H9 (cell line): Measurements from ENCODE around the gene RFTN2. TPM values are rescaled to one million over a fixed set of nuclear protein-coding genes. Genes with fewer than 3 reads are reported as not detected.

Experiments
- DNase-seq: peaks from one replicate; pipeline ENCODE4 v3.0.0-alpha.2; 2017
- H2AFZ ChIP-seq: one replicate; pipeline ENCODE4 v1.6.1; 2013; ENCODE audit warnings: mild to moderate bottlenecking, low read length, control low read depth, moderate library complexity
- H2AK5ac ChIP-seq: 2 replicates; pipeline ENCODE4 v1.6.1; 2013; ENCODE audit warnings: low read length, control low read depth, mixed read lengths; ENCODE audit not compliant: insufficient read length
- H2BK120ac ChIP-seq: one replicate; pipeline ENCODE4 v1.6.1; 2013; ENCODE audit warnings: low read depth, mild to moderate bottlenecking, low read length, control low read depth, inconsistent platforms; ENCODE audit not compliant: poor library complexity, severe bottlenecking
- H2BK12ac ChIP-seq: 2 replicates; pipeline ENCODE4 v1.6.1; 2013; ENCODE audit warnings: low read length, control low read depth, mixed read lengths, low read depth; ENCODE audit not compliant: insufficient read length
- H2BK15ac ChIP-seq: 2 replicates; pipeline ENCODE4 v1.6.1; 2013; ENCODE audit warnings: low read depth, low read length, control low read depth
- H2BK20ac ChIP-seq: one replicate; pipeline ENCODE4 v1.6.1; 2013; ENCODE audit warnings: low read depth, mild to moderate bottlenecking, low read length, control low read depth, inconsistent platforms; ENCODE audit not compliant: poor library complexity, severe bottlenecking
- H2BK5ac ChIP-seq: 2 replicates; pipeline ENCODE4 v1.6.1; 2013; ENCODE audit warnings: low read length, control low read depth, mixed read lengths; ENCODE audit not compliant: insufficient read length
- H3K14ac ChIP-seq: 2 replicates; pipeline ENCODE4 v1.6.1; 2013; ENCODE audit warnings: low read length, control low read depth; ENCODE audit not compliant: insufficient read depth
- H3K18ac ChIP-seq: 2 replicates; pipeline ENCODE4 v1.6.1; 2013; ENCODE audit warnings: low read depth, mild to moderate bottlenecking, mixed read lengths, low read length, control low read depth; ENCODE audit not compliant: insufficient read length
- H3K23ac ChIP-seq: 2 replicates; pipeline ENCODE4 v1.6.1; 2013; ENCODE audit warnings: low read length, control low read depth, mixed read lengths, low read depth; ENCODE audit not compliant: insufficient read length
- H3K23me2 ChIP-seq: 2 replicates; pipeline ENCODE4 v1.6.1; 2013; ENCODE audit warnings: low read depth, mild to moderate bottlenecking, mixed read lengths, low read length, control low read depth; ENCODE audit not compliant: insufficient read length, poor library complexity, severe bottlenecking
- H3K27ac ChIP-seq: 2 replicates; pipeline ENCODE4 v1.5.1; 2013; ENCODE audit warnings: low read length, control low read depth, mixed read lengths, low read depth; ENCODE audit not compliant: insufficient read length
- H3K27me3 ChIP-seq: 2 replicates; pipeline ENCODE4 v1.6.1; 2013; ENCODE audit warnings: low read length, control low read depth, inconsistent platforms; ENCODE audit not compliant: insufficient read depth
- H3K4ac ChIP-seq: 2 replicates; pipeline ENCODE4 v1.6.1; 2013; ENCODE audit warnings: low read depth, mild to moderate bottlenecking, control low read depth, inconsistent platforms, low read length, moderate library complexity
- H3K4me1 ChIP-seq: 2 replicates; pipeline ENCODE4 v1.6.1; 2013; ENCODE audit warnings: low read length, control low read depth, inconsistent platforms; ENCODE audit not compliant: insufficient read depth
- H3K4me2 ChIP-seq: 2 replicates; pipeline ENCODE4 v1.6.1; 2013; ENCODE audit warnings: low read length, control low read depth, mixed read lengths; ENCODE audit not compliant: insufficient read length, insufficient read depth
- H3K56ac ChIP-seq: 2 replicates; pipeline ENCODE4 v1.6.1; 2013; ENCODE audit warnings: low read depth, mild to moderate bottlenecking, mixed read lengths, low read length, control low read depth; ENCODE audit not compliant: insufficient read length
- H3K79me1 ChIP-seq: 2 replicates; pipeline ENCODE4 v1.6.1; 2013; ENCODE audit warnings: low read depth, mild to moderate bottlenecking, moderate library complexity, low read length, control low read depth, inconsistent platforms; ENCODE audit not compliant: insufficient read depth, poor library complexity, severe bottlenecking
- H3K79me2 ChIP-seq: 2 replicates; pipeline ENCODE4 v1.6.1; 2013; ENCODE audit warnings: low read length, control low read depth, inconsistent platforms; ENCODE audit not compliant: insufficient read depth
- H3K9ac ChIP-seq: 2 replicates; pipeline ENCODE4 v1.6.1; 2013; ENCODE audit warnings: low read length, control low read depth, mixed read lengths; ENCODE audit not compliant: insufficient read length; ENCODE audit errors: extremely low read depth
- H3K9me3 ChIP-seq: one replicate; pipeline ENCODE4 v1.6.1; 2013; ENCODE audit warnings: low read depth, low read length, inconsistent platforms; ENCODE audit not compliant: control insufficient read depth
- H3T11ph ChIP-seq: one replicate; pipeline ENCODE4 v1.6.1; 2013; ENCODE audit warnings: mild to moderate bottlenecking, low read length, control low read depth, inconsistent platforms
- H4K20me1 ChIP-seq: one replicate; pipeline ENCODE4 v1.6.1; 2013; ENCODE audit not compliant: control insufficient read depth, insufficient read length, insufficient read depth
- H4K5ac ChIP-seq: 2 replicates; pipeline ENCODE4 v1.6.1; 2013; ENCODE audit warnings: low read depth, mild to moderate bottlenecking, mixed read lengths, low read length, control low read depth; ENCODE audit not compliant: insufficient read length
- H4K8ac ChIP-seq: replicated peaks from 2 replicates; pipeline ENCODE4 v1.6.1; 2013; ENCODE audit warnings: low read length, control low read depth, mixed read lengths, low read depth; ENCODE audit not compliant: insufficient read length
- H4K91ac ChIP-seq: 2 replicates; pipeline ENCODE4 v1.6.1; 2013; ENCODE audit warnings: low read depth, mild to moderate bottlenecking, moderate library complexity, mixed read lengths, low read length, control low read depth; ENCODE audit not compliant: insufficient read length
- H3K27ac Mint-ChIP-seq, 3 experiments: 2 replicates in 2 of 3; 3 replicates in 1 of 3; pipeline ENCODE4 v1.8.0; 2020 to 2021; ENCODE audit warnings: mixed read lengths in 3 of 3, mild to moderate bottlenecking in 1 of 3, moderate library complexity in 1 of 3
- H3K27me3 Mint-ChIP-seq: 2 replicates; pipeline ENCODE4 v1.8.0; 2021; ENCODE audit warnings: low read depth, mild to moderate bottlenecking, moderate library complexity, mixed read lengths
- H3K36me3 Mint-ChIP-seq, 3 experiments: 2 replicates in 2 of 3; 3 replicates in 1 of 3; pipeline ENCODE4 v1.8.0; 2020 to 2021; ENCODE audit warnings: low read depth in 3 of 3, mixed read lengths in 3 of 3; ENCODE audit not compliant: insufficient read depth in 1 of 3
- H3K4me1 Mint-ChIP-seq, 2 experiments: 2 replicates each; pipeline ENCODE4 v1.8.0; 2020; ENCODE audit warnings: mixed read lengths in 2 of 2
- H3K4me3 Mint-ChIP-seq, 2 experiments: 2 replicates in 1 of 2; 3 replicates in 1 of 2; pipeline ENCODE4 v1.8.0; 2020 to 2021; ENCODE audit warnings: mild to moderate bottlenecking in 2 of 2, mixed read lengths in 2 of 2, moderate library complexity in 1 of 2
- H3K9me3 Mint-ChIP-seq, 2 experiments: 2 replicates in 1 of 2; 3 replicates in 1 of 2; pipeline ENCODE4 v1.8.0; 2020; ENCODE audit warnings: mild to moderate bottlenecking in 2 of 2, mixed read lengths in 2 of 2, moderate library complexity in 1 of 2
- CTCF ChIP-seq: fragments of 200-600 bp; sonication (generic); conservative IDR thresholded peaks from 3 replicates; pipeline ENCODE4 v1.8.0; 2021; ENCODE audit warnings: antibody characterized with exemption, mild to moderate bottlenecking
- WGBS: extraction: QIAGEN DNeasy Blood & Tissue Kit; methylation state at CpG from one replicate; pipeline ENCODE4 v1.1.7; 2013; ENCODE audit warnings: missing lambda C conversion rate, low lambda C conversion rate, mixed read lengths; ENCODE audit not compliant: insufficient read length; ENCODE audit errors: extremely low coverage; 5-methylcytosine and 5-hydroxymethylcytosine counted together
- total RNA-seq: library from RNA; stranded (reverse); gene quantifications from 2 replicates; pipeline ENCODE4 v1.2.1, GENCODE V29; 2021

RFTN2 gene
- total RNA-seq, 1 experiment from 2014 or later = 0.28 TPM

DNA sequence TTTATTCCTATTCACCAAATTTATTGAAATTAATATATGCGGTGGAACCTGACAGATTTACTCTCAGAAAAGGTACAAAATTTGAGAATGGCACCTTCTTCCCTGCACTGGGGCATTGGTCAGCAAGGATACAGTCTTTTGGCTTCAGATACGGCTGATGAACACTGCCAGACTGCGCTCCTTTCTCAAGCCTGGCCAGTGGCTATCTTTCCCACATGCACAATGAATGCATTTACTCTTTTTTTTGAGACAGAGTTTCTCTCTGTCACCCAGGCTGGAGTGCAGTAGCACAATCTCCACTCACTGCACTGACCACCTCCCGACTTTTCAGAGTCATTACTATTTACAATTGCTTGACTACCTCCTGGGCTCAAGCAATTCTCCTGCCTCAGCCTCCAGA, 97.9 kb downstream of the RFTN2 start:
- H3K27ac ChIP-seq = peak overlapping the region; percentile 64
- H3T11ph ChIP-seq = no peak overlapping the region
- H3K4ac ChIP-seq = no peak overlapping the region; the same call in 1 of the 2 replicates
- H3K9ac ChIP-seq = no peak overlapping the region
- H3K79me1 ChIP-seq = no peaks in the 10 kb centered on the region
- DNase-seq = no peak
- no peak overlapping the region for H3K23ac ChIP-seq
- H4K91ac ChIP-seq = peak overlapping the region; percentile 89
- TF ChIP-seq CTCF = no peak
- no peaks in the 10 kb centered on the region for H3K27me3 ChIP-seq
- Mint-ChIP-seq H3K4me1 (peaks cover 13 to 18% of the 10 kb centered on the region in 2 experiments), H3K36me3 (peaks cover 28 to 30% (median 30%) of the 10 kb centered on the region in 3 experiments), H3K27me3 (no peaks in the 10 kb centered on the region), H3K9me3 (peaks cover 27 to 30% of the 10 kb centered on the region in 2 experiments), H3K27ac (peak overlapping the region in 1 of 3 experiments; percentile 33; a peak in 3 of 7 replicates), H3K4me3 (no peak overlapping the region)
- peaks cover 21% of the 10 kb centered on the region for H3K9me3 ChIP-seq
- H3K23me2 ChIP-seq = no peaks in the 10 kb centered on the region
- H3K79me2 ChIP-seq = no peaks in the 10 kb centered on the region; the same call in 1 of the 2 replicates
- H3K4me1 ChIP-seq = peaks cover 15% of the 10 kb centered on the region; the same call in 1 of the 2 replicates
- H2BK20ac ChIP-seq = no peak overlapping the region
- H2BK12ac ChIP-seq = peak overlapping the region; percentile 87
- H2BK15ac ChIP-seq = no peak overlapping the region
- no peak overlapping the region for H4K5ac ChIP-seq
- peak overlapping the region; percentile 26 for H2BK5ac ChIP-seq
- H3K18ac ChIP-seq = no peak overlapping the region
- H4K20me1 ChIP-seq = no peaks in the 10 kb centered on the region
- H3K56ac ChIP-seq = no peak overlapping the region
- H3K4me2 ChIP-seq = no peak overlapping the region
- no CpG with 5 or more reads among the region's 4 CpGs for WGBS
- H2BK120ac ChIP-seq = no peak overlapping the region
- no peak overlapping the region; the same call in 1 of the 2 replicates for H3K14ac ChIP-seq
- H2AK5ac ChIP-seq = peak overlapping the region; percentile 98
- no peak overlapping the region for H4K8ac ChIP-seq
- H2AFZ ChIP-seq = no peak overlapping the region
